Esophagus squamous epithelium (tissue), 4 donors: ENCODE results near the gene CCDC28B.

ENCODE experiments used
- CTCF ChIP-seq, 6 experiments: fragments of 450-650 bp in 4 of 6; fragments of 200-600 bp in 2 of 6; sonication (generic) in 2 of 6; IDR thresholded peaks; one replicate each; pipeline ENCODE4 v1.5.1; 2016 to 2019; ENCODE audit warnings: antibody characterized with exemption in 6 of 6, mild to moderate bottlenecking in 4 of 6, moderate library complexity in 4 of 6
- POLR2A ChIP-seq, 4 donors: fragments of 450-650 bp; IDR thresholded peaks; one replicate each; pipeline ENCODE4 v1.6.1; 2017; ENCODE audit warnings: antibody characterized with exemption in 4 of 4, mild to moderate bottlenecking in 4 of 4, moderate library complexity in 3 of 4

- peak in 1 of 4 donors; percentile 34 for TF ChIP-seq POLR2A (IDR thresholded peaks at IDR 0.05)
- TF ChIP-seq CTCF (IDR thresholded peaks at IDR 0.05), result no peak
These were observed 49.6 kb downstream of the CCDC28B start for GRCh38 chr1:32249831-32250525.
